Stimulated activated naive CD8-positive, alpha-beta T cell treated with anti-CD3 and anti-CD28 coated beads, Interleukin-15, Interleukin-2, amounts not matched to agents 100 ng/mL and 50 ng/mL, for 24 hours (primary cell): ENCODE measurements around the gene UBXN11.

ENCODE experiments used
- H3K27ac Mint-ChIP-seq: one replicate; pipeline ENCODE4 v1.8.0; 2021; ENCODE audit warnings: mild to moderate bottlenecking, mixed read lengths
- H3K27me3 Mint-ChIP-seq: one replicate; pipeline ENCODE4 v1.8.0; 2021; ENCODE audit warnings: mixed read lengths
- H3K36me3 Mint-ChIP-seq: one replicate; pipeline ENCODE4 v1.8.0; 2021; ENCODE audit warnings: low read depth, mixed read lengths
- H3K4me1 Mint-ChIP-seq: one replicate; pipeline ENCODE4 v1.8.0; 2021; ENCODE audit warnings: low read depth, mixed read lengths
- H3K4me3 Mint-ChIP-seq: one replicate; pipeline ENCODE4 v1.8.0; 2021; ENCODE audit warnings: mild to moderate bottlenecking, mixed read lengths
- H3K9me3 Mint-ChIP-seq: one replicate; pipeline ENCODE4 v1.8.0; 2021; ENCODE audit warnings: mixed read lengths

Gene UBXN11

DNA sequence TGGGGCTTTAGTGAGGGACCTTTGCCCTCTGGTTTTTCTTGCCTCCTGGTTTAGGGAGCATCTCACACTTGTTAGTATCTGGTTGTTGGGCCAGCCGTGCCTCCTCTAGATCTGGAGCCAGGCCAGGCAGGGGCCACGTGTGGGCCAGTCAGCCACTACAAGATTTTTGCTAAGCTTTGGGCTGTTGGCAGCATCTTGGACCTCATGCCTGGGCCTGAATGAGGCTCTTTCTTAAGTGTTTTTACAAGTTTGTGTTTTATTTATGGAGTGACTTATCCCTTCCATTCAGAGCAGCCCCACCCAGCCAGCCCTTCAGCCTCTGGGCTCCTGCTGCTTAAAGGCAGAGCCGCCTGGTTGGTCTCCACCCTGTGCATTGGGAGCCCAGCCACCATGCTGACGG lies 28.1 kb downstream of the UBXN11 start:
- Mint-ChIP-seq H3K4me3 (peak overlapping the region; percentile 87), H3K4me1 (peaks cover 83% of the 10 kb centered on the region), H3K9me3 (no peaks in the 10 kb centered on the region), H3K27me3 (no peaks in the 10 kb centered on the region), H3K27ac (peak overlapping the region; percentile 98), H3K36me3 (peaks cover 68% of the 10 kb centered on the region)

DNA sequence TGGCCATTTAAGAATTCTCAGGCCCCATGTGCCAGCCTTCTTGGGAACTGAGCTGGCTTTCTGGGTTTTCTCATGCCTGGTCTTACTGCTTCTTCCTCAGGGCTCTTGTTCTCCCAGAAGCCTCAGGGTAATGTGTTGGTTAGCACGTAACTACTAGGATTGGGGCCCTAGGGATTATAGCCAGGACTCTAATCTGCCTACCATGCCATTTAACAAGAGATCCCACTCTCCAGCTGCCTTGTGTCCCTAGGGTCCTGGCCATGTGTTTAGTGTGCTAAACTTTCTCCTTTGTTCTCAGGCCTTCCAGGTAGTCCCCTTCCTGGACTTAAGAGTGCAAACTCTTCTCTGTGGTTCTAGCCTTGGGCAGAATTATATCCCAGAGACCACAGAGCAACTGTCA lies 28.7 kb downstream of the UBXN11 start:
- H3K9me3 Mint-ChIP-seq = no peaks in the 10 kb centered on the region
- H3K27me3 Mint-ChIP-seq = no peaks in the 10 kb centered on the region
- H3K36me3 Mint-ChIP-seq = peaks cover 68% of the 10 kb centered on the region
- H3K4me3 Mint-ChIP-seq = peak overlapping the region; percentile 87
- peaks cover 77% of the 10 kb centered on the region for H3K4me1 Mint-ChIP-seq
- H3K27ac Mint-ChIP-seq = peak overlapping the region; percentile 98

DNA sequence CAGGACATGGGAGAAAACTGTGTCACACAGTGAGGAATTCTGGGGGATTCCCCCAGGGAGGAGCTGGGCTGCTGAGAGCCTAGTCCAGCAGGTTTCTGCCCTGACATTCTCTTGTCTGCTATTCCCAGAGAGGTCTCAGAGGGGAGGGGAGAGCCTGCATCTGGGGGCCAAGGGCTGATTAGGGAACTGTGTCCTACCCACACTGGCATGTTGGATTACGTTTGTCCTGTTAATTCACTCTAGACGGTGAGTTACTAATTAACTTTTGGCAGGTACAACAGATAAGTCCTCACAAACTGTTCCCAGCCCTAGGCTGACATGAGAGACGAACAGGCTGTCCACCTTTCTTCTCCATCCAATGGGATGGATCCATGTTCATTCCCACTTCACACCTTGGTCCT lies 29.2 kb downstream of the UBXN11 start:
- peaks cover 66% of the 10 kb centered on the region for H3K36me3 Mint-ChIP-seq
- H3K4me3 Mint-ChIP-seq = peak overlapping the region; percentile 5
- no peaks in the 10 kb centered on the region for H3K27me3 Mint-ChIP-seq
- no peaks in the 10 kb centered on the region for H3K9me3 Mint-ChIP-seq
- peaks cover 72% of the 10 kb centered on the region for H3K4me1 Mint-ChIP-seq
- H3K27ac Mint-ChIP-seq = peak overlapping the region; percentile 98

DNA sequence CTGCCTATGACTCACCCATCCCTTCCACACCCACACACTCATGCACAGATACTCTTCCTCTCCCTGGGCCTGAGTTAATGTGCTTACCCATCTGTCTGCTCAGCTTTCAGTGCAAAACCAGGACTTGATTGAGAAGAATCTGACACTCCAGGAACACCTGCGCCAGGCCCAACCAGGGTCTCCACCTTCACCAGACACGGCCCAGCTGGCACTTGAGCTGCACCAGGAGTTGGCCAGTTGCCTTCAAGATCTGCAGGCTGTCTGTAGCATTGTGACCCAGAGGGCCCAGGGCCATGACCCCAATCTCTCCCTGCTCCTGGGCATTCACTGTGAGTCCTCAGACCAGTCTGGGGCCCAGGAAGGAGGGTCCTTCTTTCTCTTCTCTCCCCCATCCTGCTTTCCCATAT lies 30.0 kb downstream of the UBXN11 start:
- H3K27me3 Mint-ChIP-seq = no peaks in the 10 kb centered on the region
- H3K27ac Mint-ChIP-seq = peak overlapping the region; percentile 98
- peaks cover 65% of the 10 kb centered on the region for H3K36me3 Mint-ChIP-seq
- H3K4me1 Mint-ChIP-seq = peaks cover 66% of the 10 kb centered on the region
- H3K9me3 Mint-ChIP-seq = no peaks in the 10 kb centered on the region
- H3K4me3 Mint-ChIP-seq = peak overlapping the region; percentile 5

DNA sequence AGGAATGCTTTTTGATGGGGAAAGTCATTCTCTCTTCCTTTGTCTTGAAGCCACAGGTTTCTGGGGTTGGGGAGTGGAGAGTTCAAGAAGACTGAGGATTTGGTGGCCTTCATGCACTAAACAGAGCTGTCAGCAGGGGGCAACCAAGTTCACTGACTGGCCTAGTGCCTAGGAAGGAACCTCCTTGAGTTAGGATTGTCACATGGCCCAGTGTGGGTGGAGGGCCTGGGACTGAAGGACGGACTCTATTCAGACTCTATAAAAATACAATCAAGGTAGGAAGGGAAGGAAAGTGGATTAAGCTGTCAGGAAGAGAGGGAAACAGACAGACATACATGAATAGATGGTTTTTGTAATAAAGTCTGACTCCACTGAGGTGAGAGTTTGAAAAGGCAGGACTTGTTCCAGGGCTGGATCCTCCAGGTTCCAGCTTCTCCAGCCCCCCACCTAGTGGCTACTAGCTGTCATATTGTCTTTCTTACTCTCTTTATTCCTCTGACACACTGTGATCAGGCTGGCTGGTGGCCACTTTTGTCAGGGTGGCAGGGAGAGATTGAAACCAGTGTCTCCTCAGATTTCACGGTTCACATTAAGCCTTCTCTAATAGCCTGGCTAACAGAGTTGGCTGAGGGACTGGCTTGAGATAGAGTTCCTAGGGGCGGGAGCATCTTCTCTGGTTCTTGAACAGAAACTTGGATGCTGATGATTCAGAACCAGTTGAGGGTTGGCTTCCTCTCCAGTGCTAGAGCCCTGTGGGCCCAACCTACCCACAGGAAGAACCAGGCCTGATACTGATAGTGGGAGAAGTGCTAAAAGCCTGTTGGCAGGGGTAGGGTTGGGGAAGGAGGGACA lies 30.6 kb downstream of the UBXN11 start:
- no peaks in the 10 kb centered on the region for H3K9me3 Mint-ChIP-seq
- peaks cover 60% of the 10 kb centered on the region for H3K4me1 Mint-ChIP-seq
- no peaks in the 10 kb centered on the region for H3K27me3 Mint-ChIP-seq
- H3K36me3 Mint-ChIP-seq = peaks cover 63% of the 10 kb centered on the region
- H3K27ac Mint-ChIP-seq = peak overlapping the region; percentile 98
- H3K4me3 Mint-ChIP-seq = peak overlapping the region; percentile 61

DNA sequence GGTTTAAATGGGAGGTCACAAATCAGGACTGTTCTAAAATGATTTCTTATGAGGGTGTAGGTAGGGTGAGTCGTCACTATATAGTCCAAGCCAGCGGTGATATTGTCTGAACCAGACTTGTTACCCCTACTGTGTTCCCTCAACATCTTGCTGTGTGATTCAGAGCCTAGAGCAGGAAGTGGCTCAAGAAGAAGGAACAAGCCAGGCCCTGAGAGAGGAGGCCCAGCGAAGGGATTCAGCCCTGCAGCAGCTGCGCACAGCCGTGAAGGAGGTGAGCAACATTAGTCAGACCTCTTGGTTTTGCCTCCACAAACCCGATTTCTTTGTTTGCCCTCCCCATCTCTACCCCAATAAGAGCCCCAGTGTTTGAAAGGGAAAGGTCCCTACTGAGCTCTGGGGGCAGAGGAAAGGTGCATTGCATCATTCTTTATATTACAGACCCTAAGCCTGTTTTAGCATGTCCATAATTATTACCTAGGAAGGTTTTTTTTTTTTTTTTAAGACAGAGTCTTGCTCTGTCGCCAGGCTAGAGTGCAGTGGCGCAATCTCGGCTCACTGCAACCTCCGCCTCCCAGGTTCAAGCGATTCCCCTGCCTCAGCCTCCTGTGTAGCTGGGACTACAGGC lies 31.5 kb downstream of the UBXN11 start:
- H3K9me3 Mint-ChIP-seq = no peaks in the 10 kb centered on the region
- peaks cover 56% of the 10 kb centered on the region for H3K4me1 Mint-ChIP-seq
- H3K27me3 Mint-ChIP-seq = no peaks in the 10 kb centered on the region
- H3K27ac Mint-ChIP-seq = peak overlapping the region; percentile 98
- peaks cover 67% of the 10 kb centered on the region for H3K36me3 Mint-ChIP-seq
- no peak overlapping the region for H3K4me3 Mint-ChIP-seq

DNA sequence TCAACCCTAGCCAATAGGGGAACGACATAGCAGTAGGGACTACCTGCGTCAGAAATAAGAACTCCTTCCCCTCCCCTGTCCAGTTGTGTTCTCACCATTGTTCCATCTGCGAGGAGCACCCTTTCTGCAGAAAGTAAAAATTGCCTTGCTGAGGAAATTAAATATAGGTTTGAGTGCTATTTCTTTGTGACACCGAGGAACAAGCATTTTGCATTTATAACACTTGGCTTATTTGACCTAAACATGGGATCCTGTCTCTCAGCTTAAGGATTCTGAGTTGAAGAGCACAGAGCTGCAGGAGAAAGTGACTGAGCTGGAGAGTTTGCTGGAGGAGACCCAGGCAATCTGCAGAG lies 37.3 kb downstream of the UBXN11 start:
- Mint-ChIP-seq H3K4me3 (no peak overlapping the region), H3K4me1 (peaks cover 18% of the 10 kb centered on the region), H3K27me3 (no peaks in the 10 kb centered on the region), H3K36me3 (peaks cover 80% of the 10 kb centered on the region), H3K27ac (no peak overlapping the region), H3K9me3 (peaks cover 11% of the 10 kb centered on the region)

DNA sequence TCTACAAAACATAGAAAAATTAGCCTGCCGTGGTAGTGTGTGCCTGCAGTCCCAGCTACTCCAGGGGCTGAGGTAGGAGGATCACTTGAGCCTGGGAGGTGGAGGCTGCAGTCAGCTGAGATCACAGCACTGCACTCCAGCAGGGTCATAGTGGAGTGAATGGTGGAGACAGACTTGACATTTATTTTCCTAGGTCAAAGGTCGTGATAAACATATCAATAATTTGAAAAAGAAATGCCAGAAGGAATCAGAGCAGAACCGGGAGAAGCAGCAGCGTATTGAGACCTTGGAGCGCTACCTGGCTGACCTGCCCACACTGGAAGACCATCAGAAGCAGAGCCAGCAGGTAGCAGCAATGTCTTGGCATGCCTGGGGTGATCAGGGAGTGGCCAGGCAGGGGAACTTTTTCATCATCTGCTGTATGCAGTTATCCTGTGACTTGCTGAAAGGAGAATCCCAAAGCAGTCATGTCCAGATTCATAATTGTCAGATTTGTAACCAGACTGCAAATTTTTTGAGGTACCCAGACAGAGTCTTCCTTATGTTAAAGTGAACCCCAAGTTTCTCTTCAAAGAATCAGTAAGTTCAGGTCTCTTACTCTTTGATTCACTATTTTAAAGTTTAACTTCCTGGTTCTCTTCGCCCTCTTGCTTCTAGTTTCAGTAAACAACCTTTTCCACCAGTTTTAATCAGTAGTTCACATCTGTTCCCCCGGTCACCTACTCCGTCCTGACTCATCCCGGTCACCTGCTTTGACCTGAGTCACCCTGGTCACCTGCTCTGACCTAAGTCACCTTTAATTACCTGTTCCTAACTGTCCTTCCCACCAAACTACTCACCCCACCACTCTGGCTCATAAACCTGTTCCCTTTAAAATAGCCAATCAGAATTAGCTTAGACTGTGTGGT lies 37.9 kb downstream of the UBXN11 start:
- Mint-ChIP-seq H3K36me3 (peaks cover 83% of the 10 kb centered on the region), H3K27ac (no peak overlapping the region), H3K27me3 (no peaks in the 10 kb centered on the region), H3K4me1 (peaks cover 16% of the 10 kb centered on the region), H3K4me3 (no peak overlapping the region), H3K9me3 (peaks cover 11% of the 10 kb centered on the region)

DNA sequence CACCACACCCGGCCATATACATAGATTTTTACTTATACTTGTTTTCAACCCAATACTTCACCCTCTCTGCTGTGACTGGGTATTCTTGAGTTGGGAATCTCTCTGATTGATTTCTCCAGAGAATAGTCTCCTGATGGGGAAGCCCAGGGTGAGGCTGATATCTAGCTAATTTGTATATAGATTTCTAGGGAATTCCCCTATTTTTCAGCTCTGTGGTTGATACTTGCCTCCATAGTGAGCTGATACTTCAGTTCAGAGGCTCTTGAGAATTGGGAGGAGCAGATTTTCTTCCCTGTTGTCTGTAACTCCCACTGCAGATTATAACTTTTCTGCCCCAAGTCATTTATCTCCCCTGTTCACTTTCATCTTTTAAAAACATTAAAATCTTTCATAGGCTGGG lies 41.0 kb downstream of the UBXN11 start:
- H3K9me3 Mint-ChIP-seq = peaks cover 11% of the 10 kb centered on the region
- peaks cover 16% of the 10 kb centered on the region for H3K4me1 Mint-ChIP-seq
- H3K27me3 Mint-ChIP-seq = no peaks in the 10 kb centered on the region
- no peak overlapping the region for H3K4me3 Mint-ChIP-seq
- peaks cover 87% of the 10 kb centered on the region for H3K36me3 Mint-ChIP-seq
- no peak overlapping the region for H3K27ac Mint-ChIP-seq

DNA sequence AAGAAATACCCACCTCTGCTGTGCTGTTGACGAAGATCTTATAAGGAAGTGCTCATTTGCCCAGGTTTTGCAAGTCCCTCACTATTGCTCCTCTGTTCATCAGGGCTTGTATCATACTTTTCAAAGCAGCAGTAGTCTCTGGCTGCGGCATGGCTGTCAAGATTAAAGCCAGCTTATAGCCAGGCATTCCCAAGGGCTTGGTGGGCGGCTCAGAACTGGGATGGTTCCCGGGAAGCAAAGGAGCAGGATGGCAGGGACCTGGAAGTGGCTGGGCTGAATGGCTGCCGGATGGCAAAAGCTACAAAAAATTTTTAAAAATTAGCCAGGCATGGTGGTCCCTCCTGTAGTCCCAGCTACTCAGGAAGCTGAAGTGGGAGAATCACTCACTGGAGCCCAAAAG lies 43.2 kb downstream of the UBXN11 start:
- Mint-ChIP-seq H3K36me3 (peaks cover 88% of the 10 kb centered on the region), H3K27me3 (no peaks in the 10 kb centered on the region), H3K9me3 (peaks cover 1% of the 10 kb centered on the region), H3K27ac (no peak overlapping the region), H3K4me1 (peaks cover 16% of the 10 kb centered on the region), H3K4me3 (no peak overlapping the region)

DNA sequence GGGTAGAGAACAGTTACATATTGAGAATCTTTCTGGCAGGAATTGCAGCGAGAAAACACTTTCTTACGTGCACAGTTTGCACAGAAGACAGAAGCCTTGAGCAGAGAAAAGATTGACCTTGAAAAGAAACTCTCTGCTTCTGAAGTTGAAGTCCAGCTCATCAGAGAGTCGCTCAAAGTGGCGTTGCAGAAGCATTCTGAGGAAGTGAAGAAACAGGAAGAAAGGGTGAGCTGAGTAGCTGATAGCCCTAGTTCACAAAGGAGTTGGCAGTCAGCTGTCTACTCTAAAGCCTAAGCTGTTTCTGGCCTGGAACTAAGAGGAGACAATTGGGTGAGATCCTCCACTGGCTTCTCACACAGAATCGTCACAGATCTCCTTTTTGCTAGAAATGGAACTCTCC lies 46.9 kb downstream of the UBXN11 start:
- Mint-ChIP-seq H3K4me3 (no peak overlapping the region), H3K4me1 (peaks cover under 1% of the 10 kb centered on the region), H3K36me3 (peaks cover 80% of the 10 kb centered on the region), H3K27me3 (no peaks in the 10 kb centered on the region), H3K9me3 (no peaks in the 10 kb centered on the region), H3K27ac (no peak overlapping the region)

DNA sequence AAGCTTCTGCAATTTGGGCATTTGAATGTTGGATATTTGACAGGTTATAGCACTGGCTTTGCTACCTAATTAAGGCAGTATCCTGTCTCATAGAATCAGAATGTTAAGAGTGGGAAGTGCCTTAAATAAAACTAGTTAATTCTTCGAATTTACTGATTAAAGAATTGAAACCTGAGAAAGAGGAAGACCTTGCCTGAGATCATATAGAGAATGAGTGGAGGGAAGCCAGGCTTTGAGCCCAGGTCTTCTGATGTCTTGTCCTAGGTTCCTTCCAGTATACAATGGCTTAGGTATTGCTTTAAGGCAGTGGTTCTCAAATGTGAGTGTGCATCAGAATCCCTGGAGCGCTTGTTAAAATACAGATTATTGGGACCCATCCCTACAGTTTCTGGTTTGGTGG lies 47.4 kb downstream of the UBXN11 start:
- Mint-ChIP-seq H3K4me3 (no peak overlapping the region), H3K27me3 (no peaks in the 10 kb centered on the region), H3K27ac (no peak overlapping the region), H3K9me3 (no peaks in the 10 kb centered on the region), H3K4me1 (no peaks in the 10 kb centered on the region), H3K36me3 (peaks cover 82% of the 10 kb centered on the region)

DNA sequence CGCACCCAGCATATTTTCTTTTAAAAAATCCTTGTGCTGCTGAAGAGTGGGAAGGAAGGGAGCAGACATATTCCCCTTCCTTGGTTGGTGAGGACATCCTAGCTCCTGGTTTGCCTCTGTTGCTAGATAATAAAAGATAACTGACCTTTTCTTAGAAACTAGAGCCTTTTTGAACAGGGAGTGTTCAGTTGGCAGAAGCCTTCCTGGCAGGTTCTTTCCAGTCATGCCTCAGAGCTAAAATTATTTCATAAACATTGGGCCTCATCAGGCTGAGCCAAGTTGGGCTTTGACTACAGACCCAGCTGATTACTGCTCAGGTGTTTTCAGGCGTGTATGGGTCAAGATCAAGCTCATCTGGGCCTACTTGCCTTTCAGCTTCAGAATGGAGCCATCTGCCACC lies 49.2 kb downstream of the UBXN11 start:
- Mint-ChIP-seq H3K27me3 (no peaks in the 10 kb centered on the region), H3K36me3 (peaks cover 76% of the 10 kb centered on the region), H3K27ac (no peak overlapping the region)

DNA sequence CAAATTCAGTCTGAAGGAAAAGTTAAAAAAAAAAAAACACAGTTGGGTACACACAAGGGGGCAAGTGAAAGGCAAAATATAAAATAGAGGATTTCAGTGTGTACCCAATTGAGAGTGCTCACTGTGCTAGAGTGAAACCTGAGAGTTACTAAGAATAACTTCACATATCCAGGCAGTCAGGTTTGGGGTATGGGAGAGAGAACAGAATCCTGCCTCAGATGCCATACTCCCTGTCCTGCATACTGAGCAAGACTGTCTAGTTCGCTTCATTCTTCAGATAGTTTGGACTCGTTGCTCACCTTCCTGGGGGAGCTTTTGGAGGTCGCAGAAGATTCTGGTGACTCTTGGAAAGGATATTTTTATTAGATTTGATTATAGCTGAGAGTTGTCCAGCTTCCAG lies 52.0 kb downstream of the UBXN11 start:
- no peaks in the 10 kb centered on the region for H3K27me3 Mint-ChIP-seq
- H3K4me3 Mint-ChIP-seq = no peak overlapping the region
- no peaks in the 10 kb centered on the region for H3K4me1 Mint-ChIP-seq
- H3K36me3 Mint-ChIP-seq = peaks cover 62% of the 10 kb centered on the region
- H3K27ac Mint-ChIP-seq = no peak overlapping the region
- no peaks in the 10 kb centered on the region for H3K9me3 Mint-ChIP-seq

More for the DNA sequence above, 49.2 kb downstream of the UBXN11 start:
- H3K4me3 Mint-ChIP-seq = no peak overlapping the region
- H3K9me3 Mint-ChIP-seq = no peaks in the 10 kb centered on the region
- H3K4me1 Mint-ChIP-seq = no peaks in the 10 kb centered on the region

DNA sequence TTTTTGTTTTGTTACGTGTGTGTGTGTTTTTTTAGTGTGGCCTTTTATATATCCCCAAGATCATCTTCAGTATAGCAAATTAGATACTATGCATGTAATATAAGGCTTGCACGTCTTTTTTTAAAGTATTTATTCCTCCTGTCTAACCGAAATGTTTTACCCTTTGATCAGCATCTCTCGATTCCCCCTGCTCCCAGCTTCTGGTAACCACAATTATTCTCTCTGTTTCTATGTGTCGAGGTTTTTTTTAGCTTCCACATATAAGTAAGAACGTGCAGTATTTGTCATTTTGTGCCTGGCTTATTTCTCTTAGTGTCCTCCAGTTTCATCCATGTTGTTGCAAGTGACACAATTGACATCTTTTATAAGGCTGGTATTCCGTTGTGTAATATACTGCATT lies 53.7 kb downstream of the UBXN11 start:
- Mint-ChIP-seq H3K27me3 (no peaks in the 10 kb centered on the region), H3K9me3 (no peaks in the 10 kb centered on the region), H3K36me3 (peaks cover 55% of the 10 kb centered on the region), H3K27ac (peak overlapping the region; percentile 10), H3K4me1 (no peaks in the 10 kb centered on the region), H3K4me3 (no peak overlapping the region)
